Neural progenitor cell (in vitro differentiated cells): Measurements from ENCODE around the gene ASPHD1. TPM values are rescaled to one million over a fixed set of nuclear protein-coding genes. Genes with fewer than 3 reads are reported as not detected.
"Not testable (repeated sequence)": the region's sequence is repeated elsewhere in the genome, so short reads cannot be mapped to it uniquely, and the experiment has no call there.

ENCODE experiments used
- DNase-seq: peaks from one replicate; pipeline ENCODE4 v3.0.0-alpha.2; 2016; ENCODE audit warnings: low spot score
- H2AFZ ChIP-seq: fragments of 200-600 bp; sonication (generic); replicated peaks from 2 replicates; pipeline ENCODE4 v1.6.1; 2016; ENCODE audit warnings: antibody characterized with exemption
- H3F3A ChIP-seq: fragments of 200-600 bp; sonication (generic); 2 replicates; pipeline ENCODE4 v1.6.1; 2016; ENCODE audit warnings: antibody characterized with exemption, low read depth
- H3K27ac ChIP-seq: fragments of 200-600 bp; sonication (generic); 2 replicates; pipeline ENCODE4 v1.5.1; 2016; ENCODE audit warnings: mild to moderate bottlenecking
- H3K27me3 ChIP-seq: fragments of 200-600 bp; sonication (generic); 2 replicates; pipeline ENCODE4 v1.6.1; 2016; ENCODE audit warnings: mild to moderate bottlenecking, moderate library complexity
- H3K36me3 ChIP-seq: fragments of 200-600 bp; sonication (generic); 2 replicates; pipeline ENCODE4 v1.5.1; 2016
- H3K4me1 ChIP-seq: fragments of 200-600 bp; sonication (generic); 2 replicates; pipeline ENCODE4 v1.6.1; 2016; ENCODE audit warnings: mixed run types
- H3K4me2 ChIP-seq: fragments of 200-600 bp; sonication (generic); 2 replicates; pipeline ENCODE4 v1.6.1; 2016
- H3K4me3 ChIP-seq: fragments of 200-600 bp; sonication (generic); 2 replicates; pipeline ENCODE4 v1.5.1; 2016
- H3K79me2 ChIP-seq: fragments of 200-600 bp; sonication (generic); 2 replicates; pipeline ENCODE4 v1.6.1; 2016; ENCODE audit warnings: low read depth
- H3K9ac ChIP-seq: fragments of 200-600 bp; sonication (generic); 2 replicates; pipeline ENCODE4 v1.6.1; 2016
- H3K9me3 ChIP-seq: fragments of 200-600 bp; sonication (generic); 2 replicates; pipeline ENCODE4 v1.5.1; 2016; ENCODE audit warnings: low read depth
- H4K20me1 ChIP-seq: fragments of 200-600 bp; sonication (generic); 2 replicates; pipeline ENCODE4 v1.6.1; 2016; ENCODE audit warnings: low read depth
- H3K27ac Mint-ChIP-seq: 3 replicates; pipeline ENCODE4 v1.8.0; 2021; ENCODE audit warnings: mixed read lengths
- H3K27me3 Mint-ChIP-seq: 2 replicates; pipeline ENCODE4 v1.8.0; 2022; ENCODE audit warnings: low read depth, mild to moderate bottlenecking, inconsistent platforms, moderate library complexity, mixed read lengths; ENCODE audit not compliant: insufficient read depth
- H3K36me3 Mint-ChIP-seq: 3 replicates; pipeline ENCODE4 v1.8.0; 2021; ENCODE audit warnings: mixed read lengths
- H3K4me1 Mint-ChIP-seq: 3 replicates; pipeline ENCODE4 v1.8.0; 2021; ENCODE audit warnings: mixed read lengths
- H3K4me3 Mint-ChIP-seq: 3 replicates; pipeline ENCODE4 v1.8.0; 2021; ENCODE audit warnings: mild to moderate bottlenecking, moderate library complexity, mixed read lengths
- H3K9me3 Mint-ChIP-seq: 3 replicates; pipeline ENCODE4 v1.8.0; 2020; ENCODE audit warnings: mixed read lengths
- EZH2 ChIP-seq: fragments of 200-600 bp; sonication (generic); IDR thresholded peaks from 2 replicates; pipeline ENCODE4 v1.6.1; 2017; ENCODE audit warnings: antibody characterized with exemption, mild to moderate bottlenecking, moderate library complexity
- EZH2phosphoT487 ChIP-seq: fragments of 200-600 bp; sonication (generic); IDR thresholded peaks from 2 replicates; pipeline ENCODE4 v1.6.1; 2017; ENCODE audit warnings: antibody characterized with exemption
- total RNA-seq: library from RNA; depleted of rRNA; stranded (reverse); fragments of >200 nt; gene quantifications from 2 replicates; pipeline ENCODE4 v1.2.3, GENCODE V29; 2015; ENCODE audit warnings: low replicate concordance
- TF ChIP-seq, protein P1 (sequence below): fragments of 200-600 bp; sonication (generic); IDR thresholded peaks from 2 replicates; pipeline ENCODE4 v1.5.1; 2017; ENCODE audit warnings: antibody characterized with exemption, mild to moderate bottlenecking

The ASPHD1 gene
- total RNA-seq, 1 donor from 2014 or later = 0.97 TPM

GRCh38 chr16:29909391-29909790, 9.1 kb downstream of the ASPHD1 start:
- DNase-seq = no peak
- H4K20me1 ChIP-seq = no peaks in the 10 kb centered on the region
- H3K27me3 ChIP-seq = no peaks in the 10 kb centered on the region
- no peak overlapping the region for H3K4me3 Mint-ChIP-seq
- H3K36me3 Mint-ChIP-seq = peaks cover 5% of the 10 kb centered on the region
- no peaks in the 10 kb centered on the region for H3K36me3 ChIP-seq
- H3K27ac Mint-ChIP-seq = no peak overlapping the region
- H3K79me2 ChIP-seq = no peaks in the 10 kb centered on the region
- peaks cover 5% of the 10 kb centered on the region for H3K27me3 Mint-ChIP-seq
- no peak overlapping the region for H2AFZ ChIP-seq
- H3K4me1 ChIP-seq = no peaks in the 10 kb centered on the region
- H3K4me3 ChIP-seq = no peak overlapping the region
- H3K4me1 Mint-ChIP-seq = peaks cover 3% of the 10 kb centered on the region
- H3K9ac ChIP-seq = no peak overlapping the region
- no peaks in the 10 kb centered on the region for H3K9me3 ChIP-seq
- H3K9me3 Mint-ChIP-seq = no peaks in the 10 kb centered on the region
- TF ChIP-seq EZH2 (no peak), EZH2phosphoT487 (no peak)
- TF ChIP-seq, protein P1, sequence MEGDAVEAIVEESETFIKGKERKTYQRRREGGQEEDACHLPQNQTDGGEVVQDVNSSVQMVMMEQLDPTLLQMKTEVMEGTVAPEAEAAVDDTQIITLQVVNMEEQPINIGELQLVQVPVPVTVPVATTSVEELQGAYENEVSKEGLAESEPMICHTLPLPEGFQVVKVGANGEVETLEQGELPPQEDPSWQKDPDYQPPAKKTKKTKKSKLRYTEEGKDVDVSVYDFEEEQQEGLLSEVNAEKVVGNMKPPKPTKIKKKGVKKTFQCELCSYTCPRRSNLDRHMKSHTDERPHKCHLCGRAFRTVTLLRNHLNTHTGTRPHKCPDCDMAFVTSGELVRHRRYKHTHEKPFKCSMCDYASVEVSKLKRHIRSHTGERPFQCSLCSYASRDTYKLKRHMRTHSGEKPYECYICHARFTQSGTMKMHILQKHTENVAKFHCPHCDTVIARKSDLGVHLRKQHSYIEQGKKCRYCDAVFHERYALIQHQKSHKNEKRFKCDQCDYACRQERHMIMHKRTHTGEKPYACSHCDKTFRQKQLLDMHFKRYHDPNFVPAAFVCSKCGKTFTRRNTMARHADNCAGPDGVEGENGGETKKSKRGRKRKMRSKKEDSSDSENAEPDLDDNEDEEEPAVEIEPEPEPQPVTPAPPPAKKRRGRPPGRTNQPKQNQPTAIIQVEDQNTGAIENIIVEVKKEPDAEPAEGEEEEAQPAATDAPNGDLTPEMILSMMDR = no peak
- no peak overlapping the region for H3K27ac ChIP-seq
- peaks cover 11% of the 10 kb centered on the region for H3F3A ChIP-seq
- H3K4me2 ChIP-seq = no peak overlapping the region

GRCh38 chr16:29909851-29910250, 9.6 kb downstream of the ASPHD1 start:
- not testable (repeated sequence) for H3K9ac ChIP-seq, H3K27me3 Mint-ChIP-seq, DNase-seq, H3K36me3 ChIP-seq, H3K79me2 ChIP-seq, H3K4me1 Mint-ChIP-seq, H3K27ac Mint-ChIP-seq, H2AFZ ChIP-seq, H3K36me3 Mint-ChIP-seq, H3K27ac ChIP-seq, H3K9me3 ChIP-seq, H3K4me1 ChIP-seq, H3K4me2 ChIP-seq, H3K4me3 ChIP-seq, H3K9me3 Mint-ChIP-seq, H3K4me3 Mint-ChIP-seq, H4K20me1 ChIP-seq, H3K27me3 ChIP-seq
- peaks cover 11% of the 10 kb centered on the region for H3F3A ChIP-seq

DNA sequence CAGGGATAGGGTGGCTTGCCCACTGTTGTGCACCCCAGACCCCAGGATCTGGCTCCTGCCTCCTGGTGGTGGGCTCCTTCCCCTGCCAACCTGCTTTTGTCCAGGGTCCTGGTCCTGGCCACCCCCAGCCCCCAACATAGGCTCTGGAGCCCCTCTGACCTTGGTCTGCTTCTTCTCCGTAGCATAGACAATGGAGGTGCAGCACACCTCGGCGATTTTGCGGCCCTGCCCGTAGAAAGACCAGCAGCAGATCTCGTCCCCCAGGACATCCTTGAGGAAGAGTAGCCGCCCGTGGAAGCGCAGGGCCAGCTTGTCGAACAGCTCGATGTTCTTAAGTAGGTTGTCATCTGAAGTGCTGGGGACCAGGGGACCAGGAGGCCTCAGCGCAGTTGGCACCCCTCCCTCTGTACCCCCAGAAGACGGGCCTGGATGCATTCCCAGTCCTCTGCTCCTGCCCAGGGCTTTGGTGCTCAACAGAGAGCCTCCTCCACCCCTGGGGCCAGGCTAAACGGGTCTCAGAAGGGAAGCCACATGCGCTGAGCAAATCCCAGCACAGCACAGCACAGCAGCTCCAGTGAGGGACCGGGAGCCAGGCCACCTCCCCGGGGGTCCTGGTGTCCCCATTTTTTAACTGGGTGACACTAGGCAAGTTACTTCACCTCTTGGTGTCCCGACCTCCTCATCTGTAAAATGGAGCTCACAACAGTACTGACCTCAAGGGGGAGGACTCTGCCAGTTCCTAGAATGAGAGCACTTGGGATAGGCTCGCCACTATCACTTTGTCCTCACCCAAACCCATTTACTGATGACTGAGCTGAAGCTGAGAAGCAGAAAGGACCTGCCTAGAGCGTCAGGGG, 10.8 kb downstream of the ASPHD1 start:
- peaks cover 9% of the 10 kb centered on the region for H3K36me3 Mint-ChIP-seq
- Histone ChIP-seq H3K4me2 (no peak overlapping the region), H3F3A (peaks cover 11% of the 10 kb centered on the region), H4K20me1 (no peaks in the 10 kb centered on the region), H3K27ac (no peak overlapping the region), H3K9ac (no peak overlapping the region), H3K4me3 (no peak overlapping the region), H3K79me2 (no peaks in the 10 kb centered on the region), H3K27me3 (no peaks in the 10 kb centered on the region), H3K4me1 (no peaks in the 10 kb centered on the region), H3K9me3 (no peaks in the 10 kb centered on the region), H2AFZ (no peak overlapping the region), H3K36me3 (no peaks in the 10 kb centered on the region)
- peaks cover 3% of the 10 kb centered on the region for H3K27me3 Mint-ChIP-seq
- H3K27ac Mint-ChIP-seq = no peak overlapping the region
- H3K4me3 Mint-ChIP-seq = no peak overlapping the region
- H3K4me1 Mint-ChIP-seq = peaks cover 3% of the 10 kb centered on the region
- H3K9me3 Mint-ChIP-seq = no peaks in the 10 kb centered on the region
- no peak for TF ChIP-seq EZH2
- TF ChIP-seq, protein P1 = no peak
- no peak for TF ChIP-seq EZH2phosphoT487
- DNase-seq = no peak

DNA sequence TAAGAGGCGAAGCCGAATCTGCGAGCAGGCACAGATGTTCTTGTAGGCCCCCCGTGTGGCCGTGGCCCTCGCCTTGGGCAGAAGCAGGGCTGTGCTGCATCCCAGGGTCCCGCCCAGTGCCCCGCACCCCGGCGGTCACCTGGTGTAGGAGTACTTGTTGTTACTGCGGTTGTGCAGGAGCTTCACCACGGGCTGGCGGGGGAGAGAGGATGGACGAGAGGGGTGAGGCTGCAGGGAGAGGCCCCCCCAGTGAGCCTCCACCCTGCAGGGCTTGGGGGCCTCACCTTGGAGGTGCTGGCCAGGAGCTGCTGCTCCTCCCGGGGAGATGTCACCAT, 11.4 kb downstream of the ASPHD1 start:
- peak overlapping the region; percentile 37 for H3K9ac ChIP-seq
- DNase-seq = no peak
- no peaks in the 10 kb centered on the region for H3K4me1 ChIP-seq
- no peaks in the 10 kb centered on the region for H3K9me3 ChIP-seq
- TF ChIP-seq, protein P1 = no peak
- TF ChIP-seq EZH2 = no peak
- no peak for TF ChIP-seq EZH2phosphoT487
- no peak overlapping the region for H2AFZ ChIP-seq
- H3K4me1 Mint-ChIP-seq = peaks cover 3% of the 10 kb centered on the region
- no peaks in the 10 kb centered on the region for H3K36me3 ChIP-seq
- H3K27me3 Mint-ChIP-seq = no peaks in the 10 kb centered on the region
- no peak overlapping the region for H3K4me2 ChIP-seq
- H3K27ac Mint-ChIP-seq = no peak overlapping the region
- H3K36me3 Mint-ChIP-seq = peaks cover 9% of the 10 kb centered on the region
- H3K4me3 Mint-ChIP-seq = no peak overlapping the region
- H3K79me2 ChIP-seq = no peaks in the 10 kb centered on the region
- peaks cover 11% of the 10 kb centered on the region for H3F3A ChIP-seq
- no peak overlapping the region for H3K27ac ChIP-seq
- H4K20me1 ChIP-seq = no peaks in the 10 kb centered on the region
- H3K27me3 ChIP-seq = no peaks in the 10 kb centered on the region
- no peak overlapping the region for H3K4me3 ChIP-seq
- H3K9me3 Mint-ChIP-seq = no peaks in the 10 kb centered on the region
